Measurements from ENCODE around the gene ALOX5.

- TF ChIP-seq, protein P1, sequence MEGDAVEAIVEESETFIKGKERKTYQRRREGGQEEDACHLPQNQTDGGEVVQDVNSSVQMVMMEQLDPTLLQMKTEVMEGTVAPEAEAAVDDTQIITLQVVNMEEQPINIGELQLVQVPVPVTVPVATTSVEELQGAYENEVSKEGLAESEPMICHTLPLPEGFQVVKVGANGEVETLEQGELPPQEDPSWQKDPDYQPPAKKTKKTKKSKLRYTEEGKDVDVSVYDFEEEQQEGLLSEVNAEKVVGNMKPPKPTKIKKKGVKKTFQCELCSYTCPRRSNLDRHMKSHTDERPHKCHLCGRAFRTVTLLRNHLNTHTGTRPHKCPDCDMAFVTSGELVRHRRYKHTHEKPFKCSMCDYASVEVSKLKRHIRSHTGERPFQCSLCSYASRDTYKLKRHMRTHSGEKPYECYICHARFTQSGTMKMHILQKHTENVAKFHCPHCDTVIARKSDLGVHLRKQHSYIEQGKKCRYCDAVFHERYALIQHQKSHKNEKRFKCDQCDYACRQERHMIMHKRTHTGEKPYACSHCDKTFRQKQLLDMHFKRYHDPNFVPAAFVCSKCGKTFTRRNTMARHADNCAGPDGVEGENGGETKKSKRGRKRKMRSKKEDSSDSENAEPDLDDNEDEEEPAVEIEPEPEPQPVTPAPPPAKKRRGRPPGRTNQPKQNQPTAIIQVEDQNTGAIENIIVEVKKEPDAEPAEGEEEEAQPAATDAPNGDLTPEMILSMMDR (IDR thresholded peaks at IDR 0.05), result no peak
- TF ChIP-seq POLR2A (IDR thresholded peaks at IDR 0.05), result no peak
Measured at GRCh38 chr10:45410489-45410806, 36.4 kb downstream of the ALOX5 start.

Data from suprapubic skin (tissue), 3 donors.